HG02588 (cell line): ENCODE data around the gene GRB2.
"Not testable (repeated sequence)": the region's sequence is repeated elsewhere in the genome, so short reads cannot be mapped to it uniquely, and the experiment has no call there.

Experiments used
- ATAC-seq: cut with Tn5 transposase; IDR thresholded peaks from one replicate; pipeline ENCODE4 v1.9.1; 2021; ENCODE audit warnings: mild to moderate bottlenecking, moderate library complexity; ENCODE audit not compliant: unreplicated experiment

GRB2 gene

DNA sequence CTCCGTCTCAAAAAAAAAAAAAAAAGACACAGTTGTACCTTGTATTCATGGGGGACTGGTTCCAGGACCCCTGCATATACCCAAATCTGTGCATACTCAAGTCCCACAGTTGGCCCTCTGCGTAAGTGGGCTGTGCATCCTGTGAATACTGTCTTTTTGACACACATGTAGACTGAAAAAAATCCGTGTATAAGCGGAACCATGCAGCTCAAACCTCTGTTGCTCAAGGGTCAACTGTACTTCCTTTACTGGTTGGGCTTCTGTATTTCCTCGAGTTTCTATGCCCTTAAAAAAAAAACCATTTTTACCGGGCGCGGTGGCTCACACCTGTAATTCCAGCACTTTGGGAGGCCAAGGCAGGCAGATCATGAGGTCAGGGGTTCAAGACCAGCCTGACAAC, 52.3 kb downstream of the GRB2 start:
- ATAC-seq, result no peak

DNA sequence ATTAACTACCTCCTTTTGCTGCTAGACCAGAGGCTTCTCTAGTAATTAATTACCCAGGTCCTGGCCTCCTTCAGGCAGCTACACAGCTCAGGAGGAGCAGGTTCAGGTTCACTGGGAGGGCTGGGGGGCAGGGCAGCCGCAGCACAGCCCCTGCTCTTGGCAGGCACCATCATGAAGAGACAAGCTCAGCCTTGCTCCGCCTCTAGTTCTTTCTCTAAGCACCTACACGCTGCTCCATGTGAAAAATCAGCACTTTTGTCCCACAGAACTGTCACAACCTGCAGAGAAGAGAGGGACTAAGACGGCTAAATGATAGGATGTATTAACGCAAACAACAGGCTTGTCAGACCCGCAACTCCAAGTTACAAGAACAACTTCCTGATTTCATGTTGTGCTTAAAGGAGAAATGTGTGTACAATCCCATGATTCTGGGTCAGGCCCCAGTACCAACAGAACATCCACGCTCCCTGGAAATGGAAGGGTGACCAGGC, 53.4 kb downstream of the GRB2 start:
- no peak for ATAC-seq

DNA sequence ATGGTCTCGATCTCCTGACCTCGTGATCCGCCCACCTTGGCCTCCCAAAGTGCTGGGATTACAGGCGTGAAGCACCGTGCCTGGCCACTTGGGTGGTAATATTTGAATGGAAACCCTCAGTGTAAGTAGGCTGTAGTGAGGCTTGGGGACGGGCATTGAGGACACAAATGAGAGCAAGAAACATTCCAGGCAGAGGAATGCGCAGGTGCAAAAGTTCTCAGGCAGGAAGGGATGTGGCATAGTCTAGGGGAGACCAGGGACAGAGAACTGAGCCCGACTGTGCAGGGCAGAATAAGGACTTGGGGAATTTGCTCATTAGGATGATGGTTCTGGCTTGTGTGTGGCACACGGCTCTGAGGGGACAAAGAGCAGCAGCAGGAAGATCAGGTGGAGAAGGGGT, 54.8 kb downstream of the GRB2 start:
- no peak for ATAC-seq

DNA sequence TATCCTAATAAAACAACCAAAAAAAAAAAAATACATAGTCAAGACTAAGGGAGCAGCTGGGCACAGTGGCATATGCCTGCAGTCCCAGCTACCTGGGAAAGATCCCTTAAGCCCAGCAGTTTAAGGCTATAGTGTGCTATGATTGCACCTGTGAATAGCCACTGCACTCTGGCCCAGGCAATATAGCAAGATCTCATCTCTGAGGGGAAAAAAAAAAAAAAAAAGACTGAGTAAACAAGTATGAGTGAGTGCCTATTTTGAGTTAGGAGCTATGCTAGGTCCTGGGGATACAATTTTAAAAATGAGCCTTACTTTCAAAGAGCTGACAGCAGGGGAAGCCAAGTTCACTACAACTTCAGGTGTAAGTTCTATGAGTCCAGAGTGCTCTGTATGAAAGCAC, 55.4 kb downstream of the GRB2 start:
- ATAC-seq, result no peak

DNA sequence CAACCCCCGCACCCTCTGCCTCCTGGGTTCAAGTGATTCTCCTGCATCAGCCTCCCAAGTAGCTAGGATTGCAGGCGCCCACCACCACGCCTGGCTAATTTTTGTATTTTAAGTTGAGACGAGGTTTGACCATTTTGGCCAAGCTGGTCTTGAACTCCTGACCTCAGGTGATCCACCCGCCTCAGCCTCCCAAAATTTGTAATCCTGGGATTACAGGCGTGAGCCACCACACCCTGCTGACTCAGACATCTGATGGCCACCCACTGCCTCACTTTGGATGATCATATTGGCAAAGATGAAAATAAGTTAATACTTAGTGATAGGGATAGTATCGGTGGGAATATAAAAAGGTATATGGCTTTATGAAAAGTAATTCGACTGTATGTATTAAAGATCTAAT, 55.9 kb downstream of the GRB2 start:
- ATAC-seq, result no peak

DNA sequence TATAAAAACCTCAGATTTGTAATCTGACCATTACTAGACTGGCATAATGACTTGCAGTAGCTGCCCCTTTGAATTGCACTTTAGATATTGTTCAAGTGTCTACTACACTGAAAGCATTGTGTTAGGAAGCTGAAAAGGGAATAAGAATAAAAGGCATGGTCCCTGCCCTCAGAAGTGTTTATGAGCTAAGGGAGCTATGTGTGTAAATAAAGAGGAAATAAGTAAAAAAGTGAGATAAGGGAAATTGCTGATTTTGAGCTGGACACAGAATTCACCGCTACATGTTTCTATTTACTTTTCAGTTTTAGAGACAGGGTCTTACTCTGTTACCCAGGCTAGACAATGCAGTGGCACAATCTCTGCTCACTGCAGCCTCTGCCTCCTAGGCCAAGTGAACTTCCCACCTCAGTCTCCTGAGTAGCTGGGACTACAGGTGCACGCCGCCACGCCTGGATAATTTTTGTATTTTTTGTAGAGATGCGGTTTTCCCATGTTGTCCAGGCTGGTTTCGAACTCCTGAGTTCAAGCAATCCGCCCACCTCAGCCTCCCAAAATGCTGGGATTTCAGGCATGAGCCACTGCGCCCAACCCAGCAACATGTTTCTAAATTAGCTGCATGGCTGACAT, 57.0 kb downstream of the GRB2 start:
- no peak for ATAC-seq

DNA sequence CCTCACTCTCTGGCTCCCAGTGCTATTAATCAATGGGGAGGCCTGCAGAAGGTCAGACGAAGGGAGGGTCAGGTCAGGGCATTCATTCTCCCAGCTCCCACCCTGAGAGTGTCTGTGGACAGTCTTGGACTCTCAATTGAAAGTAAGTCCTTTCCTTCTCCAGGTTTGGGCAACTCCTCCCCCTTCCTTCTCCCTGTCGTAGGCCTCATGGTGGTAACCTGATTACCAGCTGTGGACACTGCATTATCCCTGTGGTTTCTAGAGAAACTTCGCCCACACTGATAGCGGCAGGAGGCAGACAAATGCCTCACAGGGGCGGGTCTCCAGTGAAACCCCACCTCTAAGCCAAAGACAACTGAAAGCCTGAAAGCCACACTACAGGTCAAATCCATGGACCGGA, 58.6 kb downstream of the GRB2 start:
- no peak for ATAC-seq

DNA sequence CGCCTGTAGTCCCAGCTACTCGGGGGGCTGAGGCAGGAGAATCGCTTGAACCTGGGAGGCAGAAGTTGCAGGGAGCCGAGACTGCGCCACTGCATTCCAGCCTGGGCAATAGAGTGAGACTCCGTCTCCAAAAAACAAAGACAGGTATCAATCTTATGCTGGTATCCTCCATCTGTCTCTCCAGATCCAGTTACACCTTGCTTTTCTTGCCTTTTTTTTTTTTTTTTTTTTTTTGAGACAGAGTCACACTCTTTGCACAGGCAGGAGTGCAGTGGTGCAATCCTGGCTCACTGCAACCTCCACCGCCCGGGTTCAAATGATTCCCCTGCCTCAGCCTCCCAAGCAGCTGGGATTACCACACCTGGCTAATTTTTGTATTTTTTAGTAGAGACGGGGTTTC, 59.1 kb downstream of the GRB2 start:
- not testable (repeated sequence) for ATAC-seq

DNA sequence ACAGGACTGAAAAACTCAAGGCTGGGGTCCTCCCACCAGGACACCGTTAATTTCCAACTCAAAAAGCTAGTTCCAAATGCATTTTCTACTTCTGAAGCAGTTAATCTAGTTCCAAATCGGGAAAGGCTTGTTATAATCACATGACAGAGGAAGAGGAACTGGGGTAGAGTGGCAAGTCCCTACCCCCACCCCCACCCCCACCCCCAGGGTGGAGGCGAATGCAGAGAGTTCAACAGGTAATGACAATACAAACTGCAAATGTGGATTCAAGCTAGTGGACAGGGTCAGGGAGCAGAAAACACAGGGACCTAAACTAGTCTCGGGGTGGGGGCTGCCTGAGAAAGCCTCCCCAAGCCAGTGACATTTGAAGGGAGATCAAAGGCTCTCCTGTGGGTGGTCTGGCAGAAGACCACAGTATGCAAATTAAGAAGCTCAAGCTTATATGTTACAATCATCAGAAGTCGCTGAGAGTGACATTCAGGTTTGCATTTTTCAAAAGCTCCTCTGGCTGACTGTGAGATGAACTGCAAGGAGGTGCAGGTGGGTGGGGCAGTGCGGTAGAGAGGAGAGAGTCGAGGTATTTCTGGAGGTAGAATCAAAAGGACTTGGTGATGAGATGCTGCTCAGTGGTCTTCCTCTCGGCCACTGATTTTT, 59.8 kb downstream of the GRB2 start:
- ATAC-seq, result peak; percentile 42

DNA sequence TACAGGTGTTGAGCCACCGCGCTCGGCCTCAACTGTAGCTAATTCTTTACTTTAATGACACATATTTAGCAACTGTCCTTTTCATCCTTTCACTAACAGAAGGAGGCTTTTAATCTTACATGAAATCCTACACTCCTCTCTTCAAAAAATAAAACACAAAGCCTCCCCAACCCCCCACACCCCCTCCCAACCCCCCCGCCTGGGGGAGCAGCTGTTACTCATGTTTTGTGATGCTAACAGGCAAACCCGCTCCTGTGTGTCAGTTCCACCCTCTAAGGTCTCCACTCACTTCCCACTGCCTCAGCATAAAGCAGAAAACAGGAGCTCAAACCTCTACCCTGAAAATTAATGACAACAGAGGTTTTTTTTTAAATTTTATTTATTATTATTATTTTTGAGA, 60.8 kb downstream of the GRB2 start:
- ATAC-seq, result no peak

DNA sequence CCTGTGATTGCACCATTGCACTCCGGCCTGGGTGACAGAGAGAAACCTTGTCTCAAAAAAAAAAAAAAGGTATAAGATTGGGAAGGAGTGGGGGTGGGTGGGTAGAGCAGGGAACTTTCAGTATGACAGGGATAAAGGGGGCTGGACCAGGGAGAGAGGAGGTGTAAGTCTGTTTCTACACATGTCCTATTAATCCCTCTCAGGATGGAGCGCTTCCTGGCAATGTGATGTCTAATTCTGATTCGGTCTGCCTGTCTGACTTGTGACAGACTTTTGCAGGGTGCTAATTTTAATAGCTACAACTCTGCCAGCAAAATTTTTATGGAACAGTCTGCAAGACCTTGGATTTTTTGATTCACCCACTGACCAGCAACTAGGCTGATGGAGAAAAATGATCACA, 62.5 kb downstream of the GRB2 start:
- no peak for ATAC-seq

DNA sequence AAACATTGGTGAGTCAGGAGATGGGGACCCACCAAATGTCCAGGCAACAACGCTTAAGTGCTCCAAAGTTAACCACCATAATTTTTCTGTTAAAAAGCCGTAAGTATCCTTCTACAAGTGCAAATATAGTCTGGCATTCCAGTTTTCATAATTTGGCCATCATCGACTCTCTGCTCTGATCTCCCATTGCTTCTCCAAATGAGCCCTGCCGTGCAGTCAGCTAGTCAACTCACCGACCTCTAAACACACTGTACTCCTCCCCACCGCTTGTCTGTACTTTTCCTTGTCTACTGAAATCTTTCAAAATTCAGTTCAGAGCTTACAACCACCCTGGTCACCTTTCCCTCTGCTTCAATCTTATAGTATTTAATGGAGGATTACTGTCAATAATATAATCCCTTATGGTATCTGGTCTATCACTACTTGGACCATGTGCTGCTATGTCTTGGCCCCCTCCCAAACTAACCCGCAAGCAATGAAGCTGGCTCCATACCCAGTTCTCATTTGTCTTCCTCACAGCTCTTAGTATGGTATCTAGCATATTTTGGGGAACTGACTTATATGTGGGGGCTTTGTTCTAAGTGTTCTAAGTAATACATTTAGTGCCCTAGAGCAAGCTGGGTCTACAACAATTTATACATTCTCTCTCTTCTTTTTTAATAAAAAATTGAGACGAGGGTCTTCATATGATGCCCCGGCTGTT, 63.5 kb downstream of the GRB2 start:
- ATAC-seq, result no peak

DNA sequence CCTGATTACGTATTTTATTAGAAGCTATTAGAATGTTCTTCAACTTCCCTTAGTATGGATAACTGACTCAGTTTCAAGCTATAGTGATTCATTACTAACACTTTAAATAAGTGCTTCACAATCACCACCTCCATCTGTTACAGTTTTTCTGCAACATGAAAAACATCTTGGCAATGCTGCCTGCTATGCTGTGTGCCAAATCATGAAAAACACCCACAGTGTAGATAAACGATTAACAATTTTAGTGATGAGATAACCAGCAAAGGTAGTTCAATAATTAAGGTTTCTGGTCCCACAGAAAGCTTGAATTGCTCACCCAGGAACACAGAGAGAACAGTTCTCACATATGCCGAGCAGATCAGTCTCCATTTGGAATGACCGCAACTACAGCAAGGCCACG, 64.8 kb downstream of the GRB2 start:
- ATAC-seq, result no peak

DNA sequence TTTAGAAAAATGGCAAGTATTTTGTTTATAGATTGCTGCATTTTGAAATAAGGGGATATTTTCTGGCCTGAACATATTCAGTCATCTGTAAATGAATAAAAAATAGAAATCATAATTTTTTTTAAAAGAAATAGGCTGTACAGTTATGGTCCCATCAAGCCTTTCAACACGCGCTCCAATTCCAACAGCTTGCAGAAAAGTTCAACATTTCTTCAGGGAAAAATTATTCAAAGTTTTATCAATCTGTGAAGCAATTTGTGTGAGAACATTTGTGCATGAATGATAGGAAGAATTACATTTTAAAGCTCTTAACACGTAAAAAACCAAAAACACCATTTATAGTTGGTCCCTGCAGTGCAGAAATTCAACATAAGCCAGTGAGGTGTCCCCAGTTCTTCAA, 65.5 kb downstream of the GRB2 start:
- no peak for ATAC-seq

DNA sequence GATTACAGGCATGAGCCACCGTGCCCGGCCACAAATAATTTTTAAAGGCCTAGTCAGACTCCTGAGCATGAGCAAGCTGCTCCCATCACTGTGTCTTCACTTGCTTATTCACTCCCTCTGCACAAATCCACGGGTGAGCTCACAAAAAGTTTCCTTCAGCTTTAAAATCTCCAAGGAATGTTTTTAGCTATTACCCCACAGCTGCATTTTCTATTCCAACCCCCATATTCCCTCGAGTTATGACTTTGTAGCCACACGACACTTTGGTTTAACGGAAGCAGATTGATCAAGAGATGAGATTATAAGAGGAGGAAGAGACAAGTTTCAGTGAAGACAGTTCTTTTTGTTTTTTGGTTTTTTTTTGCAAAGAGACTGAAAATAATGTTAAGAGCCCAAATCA, 67.1 kb downstream of the GRB2 start:
- no peak for ATAC-seq

DNA sequence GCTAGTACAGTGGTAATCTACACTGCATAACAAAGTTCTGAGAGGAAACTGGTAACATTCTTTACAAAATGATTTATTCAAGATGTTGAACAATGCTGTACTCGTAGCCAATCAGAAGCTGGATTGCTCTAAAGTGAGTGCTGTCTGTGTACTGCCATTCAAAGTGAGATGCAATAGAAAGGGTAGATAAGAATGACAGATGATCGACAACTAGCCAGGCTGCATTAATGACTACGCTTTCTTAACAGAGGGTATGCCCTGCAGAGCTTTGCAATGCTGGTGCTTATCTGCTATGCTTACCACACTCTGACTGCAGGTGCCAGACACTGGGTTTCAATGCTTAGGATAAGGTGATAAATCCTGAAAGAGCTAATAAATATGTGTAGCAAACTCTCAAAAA, 70.2 kb downstream of the GRB2 start:
- no peak for ATAC-seq

DNA sequence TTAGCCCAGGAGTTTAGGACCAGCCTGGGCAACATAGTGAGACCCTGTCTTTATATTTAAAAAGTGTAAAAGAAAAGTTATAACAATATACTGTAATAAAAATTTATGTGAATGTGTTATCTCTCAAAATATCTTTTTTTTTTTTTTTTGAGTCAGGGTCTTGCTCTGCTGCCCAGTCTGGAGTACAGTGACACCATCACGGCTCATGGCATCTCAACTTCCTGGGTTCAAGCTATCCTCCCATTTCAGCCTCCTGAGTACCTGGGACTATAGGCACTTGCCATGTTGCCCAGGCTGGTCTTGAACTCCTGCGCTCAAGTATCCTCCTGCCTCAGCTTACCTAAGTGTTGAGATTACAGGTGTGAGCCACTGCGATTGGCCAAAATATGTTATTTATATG, 70.8 kb downstream of the GRB2 start:
- ATAC-seq, result no peak

DNA sequence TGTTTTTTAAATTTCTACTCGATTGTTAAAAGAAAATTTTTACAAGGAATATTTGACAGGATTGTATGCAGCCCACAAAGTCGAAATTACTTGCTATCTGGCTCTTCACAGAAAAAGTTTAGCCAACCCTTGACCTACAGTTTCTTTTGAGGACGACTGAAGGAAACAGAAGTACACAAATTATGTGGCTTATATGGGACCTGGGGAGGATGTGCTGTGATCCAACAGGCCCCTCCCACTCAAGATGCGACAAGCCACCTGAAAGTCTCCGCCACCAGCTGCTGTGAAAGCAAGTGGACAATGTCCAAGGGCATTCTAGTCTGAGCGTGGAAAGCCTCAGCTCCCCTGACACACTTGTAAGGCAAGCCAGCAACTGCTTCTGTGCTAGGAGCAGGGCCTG, 73.8 kb downstream of the GRB2 start:
- no peak for ATAC-seq

DNA sequence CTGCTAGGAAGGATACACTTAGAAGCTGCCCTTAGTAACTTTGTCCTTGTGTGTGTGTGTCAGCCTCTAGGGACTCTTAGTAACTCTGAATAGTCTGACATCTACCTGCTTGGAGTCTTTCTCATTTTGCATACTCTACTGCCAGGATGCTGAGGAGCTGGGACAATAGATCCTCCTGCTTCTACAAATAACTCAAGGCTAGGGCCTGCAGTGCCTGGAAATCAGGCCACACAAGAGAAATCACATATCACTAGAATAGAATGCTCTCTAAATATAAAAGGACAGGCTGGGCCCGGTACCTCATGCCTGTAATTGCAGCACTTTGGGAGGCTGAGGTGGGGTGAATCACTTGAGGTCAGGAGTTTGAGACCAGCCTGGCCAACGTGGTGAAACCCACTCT, 77.7 kb downstream of the GRB2 start:
- ATAC-seq, result no peak

DNA sequence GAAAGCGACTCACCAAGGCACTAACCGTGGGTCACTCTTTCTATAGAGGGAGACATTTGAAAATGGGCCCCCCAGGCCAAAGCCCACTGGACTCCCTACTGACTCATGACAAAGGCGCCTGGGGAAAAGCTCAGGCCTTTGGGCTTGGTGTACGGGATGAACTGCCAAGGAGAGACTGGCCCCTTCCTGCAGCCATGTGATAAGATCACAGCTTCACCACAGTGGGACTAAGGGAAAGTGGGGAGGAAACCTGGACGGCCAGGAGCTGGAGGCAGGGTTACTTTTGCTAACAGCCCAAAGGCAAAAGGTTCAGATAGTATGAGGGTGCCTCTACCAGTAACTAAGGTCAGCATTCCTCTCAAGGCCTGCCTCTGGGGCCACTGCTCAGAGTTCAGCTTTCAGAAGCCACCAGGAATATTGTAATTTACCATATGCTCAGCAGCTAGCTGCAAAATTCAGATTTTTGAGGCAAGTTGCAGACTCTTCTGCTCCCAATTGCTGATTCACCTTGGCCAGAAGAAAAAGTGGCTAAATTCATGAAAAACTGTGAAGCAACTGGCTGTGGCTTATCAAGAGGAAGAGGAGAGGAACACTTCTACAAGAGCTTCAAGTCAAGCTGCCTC, 79.1 kb downstream of the GRB2 start:
- no peak for ATAC-seq

DNA sequence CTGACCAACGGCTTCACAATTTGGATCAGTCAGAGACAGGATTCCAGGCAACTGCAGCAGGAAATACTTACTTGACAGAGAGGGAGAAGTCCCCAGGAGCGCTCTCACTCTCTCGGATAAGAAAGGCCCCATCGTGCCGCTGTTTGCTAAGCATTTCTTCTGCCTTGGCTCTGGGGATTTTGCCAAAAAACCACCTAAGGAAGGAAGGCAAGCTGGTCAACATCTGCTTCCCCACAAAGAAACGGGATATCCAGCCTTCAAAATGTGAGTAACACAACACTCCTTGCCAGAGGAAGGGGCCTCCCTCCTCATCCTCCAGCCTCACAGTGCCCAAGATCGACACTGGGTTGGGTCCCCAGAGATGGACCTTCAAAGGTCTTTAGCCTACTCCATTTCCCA, 79.7 kb downstream of the GRB2 start:
- no peak for ATAC-seq

DNA sequence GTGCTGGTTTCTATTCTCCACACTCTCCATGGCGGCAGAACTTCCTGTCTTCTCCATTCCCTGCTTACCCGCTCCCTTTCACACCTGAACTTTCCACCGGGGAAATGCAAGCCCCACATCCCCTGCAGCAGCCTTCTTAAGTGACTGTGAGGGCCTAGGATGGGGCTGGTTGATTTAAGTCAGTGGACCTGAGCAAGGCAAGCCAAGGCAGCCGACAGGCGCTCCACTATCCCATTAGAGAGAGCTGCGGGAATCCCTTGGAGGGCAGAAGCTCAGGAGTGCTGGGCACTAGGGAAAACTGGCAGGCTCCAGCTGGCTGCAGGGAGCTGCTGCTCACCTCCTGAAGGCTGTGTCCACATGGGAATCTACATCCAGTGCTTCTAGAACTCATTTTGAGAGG, 80.1 kb downstream of the GRB2 start:
- ATAC-seq, result no peak
